Renal cortical epithelial cell (primary cell): ENCODE data around the gene NOL11. TPM values are rescaled to one million over a fixed set of nuclear protein-coding genes. Genes with fewer than 3 reads are reported as not detected.
"Not testable (repeated sequence)": the region's sequence is repeated elsewhere in the genome, so short reads cannot be mapped to it uniquely, and the experiment has no call there.

Experiments
- DNase-seq: peaks from one replicate; pipeline ENCODE4 v3.0.0-alpha.2; 2011; ENCODE audit warnings: low read depth
- total RNA-seq: library from RNA; depleted of rRNA; stranded (reverse); fragments of >200 nt; gene quantifications from 2 replicates; pipeline ENCODE4 v1.2.3, GENCODE V29; 2014

The NOL11 gene
- total RNA-seq, 1 donor from 2014 or later = 42.1 TPM

GRCh38 chr17:67754001-67754400, 36.3 kb downstream of the NOL11 start:
- no peak for DNase-seq

- not testable (repeated sequence) for DNase-seq
Observed at GRCh38 chr17:67754686-67755085, 37.0 kb downstream of the NOL11 start.

- peak; percentile 20 for DNase-seq
Observed at GRCh38 chr17:67756766-67757165, 39.0 kb downstream of the NOL11 start.

GRCh38 chr17:67759355-67760171, 41.8 kb downstream of the NOL11 start:
- DNase-seq = no peak

- no peak for DNase-seq
Observed at GRCh38 chr17:67765623-67766022, 47.9 kb downstream of the NOL11 start.

- no peak for DNase-seq
Observed at GRCh38 chr17:67769231-67769630, 51.5 kb downstream of the NOL11 start.

GRCh38 chr17:67770539-67770938, 52.8 kb downstream of the NOL11 start:
- no peak for DNase-seq

- no peak for DNase-seq
Observed at GRCh38 chr17:67772679-67773078, 54.9 kb downstream of the NOL11 start.

GRCh38 chr17:67773246-67773645, 55.5 kb downstream of the NOL11 start:
- no peak for DNase-seq

- peak; percentile 54 for DNase-seq
Observed at GRCh38 chr17:67779098-67779672, 61.4 kb downstream of the NOL11 start.

- DNase-seq = no peak
Observed at GRCh38 chr17:67784364-67785121, 66.8 kb downstream of the NOL11 start.

GRCh38 chr17:67785122-67785477, 67.4 kb downstream of the NOL11 start:
- DNase-seq = no peak

- no peak for DNase-seq
Observed at GRCh38 chr17:67785504-67785903, 67.8 kb downstream of the NOL11 start.

Other genes starting within 250 kb of the NOL11 start
- gene BPTF, start 107.6 kb downstream of the NOL11 start, total RNA-seq = 17.5 and 102 TPM in 2 replicates